GM10248 (cell line): ENCODE results near the gene AKIP1.
"Not testable (repeated sequence)": the region's sequence is repeated elsewhere in the genome, so short reads cannot be mapped to it uniquely, and the experiment has no call there.

Source experiments
- CTCF ChIA-PET: fragments of 300-600 bp; sonication (Branson Sonifier 250); formaldehyde crosslinking; extraction: SDS; loops from one replicate; lab custom pipeline; 2021; ENCODE audit warnings: antibody characterized with exemption; lab: Yijun Ruan, JAX
- POLR2A ChIA-PET: fragments of 350-650 bp; sonication (Branson Sonifier 250); formaldehyde crosslinking; extraction: SDS; loops from one replicate; lab custom pipeline; 2020; ENCODE audit warnings: antibody characterized with exemption; lab: Yijun Ruan, JAX
- DNase-seq: peaks from one replicate; pipeline ENCODE4 v3.0.0; 2012; ENCODE audit errors: extremely low spot score
- TF ChIP-seq, protein P1 (sequence below): IDR thresholded peaks from 2 replicates; pipeline ENCODE4 v1.5.1; 2012; ENCODE audit warnings: mild to moderate bottlenecking, low read depth; ENCODE audit errors: extremely low read depth, missing control alignments, control extremely low read depth

AKIP1 gene

GRCh38 chr11:8870411-8871170 lies 40.4 kb upstream of the AKIP1 start:
- CTCF ChIA-PET = no interaction called here
- DNase-seq = peak; percentile 49
- POLR2A ChIA-PET = no interaction called here
- TF ChIP-seq, protein P1, sequence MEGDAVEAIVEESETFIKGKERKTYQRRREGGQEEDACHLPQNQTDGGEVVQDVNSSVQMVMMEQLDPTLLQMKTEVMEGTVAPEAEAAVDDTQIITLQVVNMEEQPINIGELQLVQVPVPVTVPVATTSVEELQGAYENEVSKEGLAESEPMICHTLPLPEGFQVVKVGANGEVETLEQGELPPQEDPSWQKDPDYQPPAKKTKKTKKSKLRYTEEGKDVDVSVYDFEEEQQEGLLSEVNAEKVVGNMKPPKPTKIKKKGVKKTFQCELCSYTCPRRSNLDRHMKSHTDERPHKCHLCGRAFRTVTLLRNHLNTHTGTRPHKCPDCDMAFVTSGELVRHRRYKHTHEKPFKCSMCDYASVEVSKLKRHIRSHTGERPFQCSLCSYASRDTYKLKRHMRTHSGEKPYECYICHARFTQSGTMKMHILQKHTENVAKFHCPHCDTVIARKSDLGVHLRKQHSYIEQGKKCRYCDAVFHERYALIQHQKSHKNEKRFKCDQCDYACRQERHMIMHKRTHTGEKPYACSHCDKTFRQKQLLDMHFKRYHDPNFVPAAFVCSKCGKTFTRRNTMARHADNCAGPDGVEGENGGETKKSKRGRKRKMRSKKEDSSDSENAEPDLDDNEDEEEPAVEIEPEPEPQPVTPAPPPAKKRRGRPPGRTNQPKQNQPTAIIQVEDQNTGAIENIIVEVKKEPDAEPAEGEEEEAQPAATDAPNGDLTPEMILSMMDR = no peak

DNA sequence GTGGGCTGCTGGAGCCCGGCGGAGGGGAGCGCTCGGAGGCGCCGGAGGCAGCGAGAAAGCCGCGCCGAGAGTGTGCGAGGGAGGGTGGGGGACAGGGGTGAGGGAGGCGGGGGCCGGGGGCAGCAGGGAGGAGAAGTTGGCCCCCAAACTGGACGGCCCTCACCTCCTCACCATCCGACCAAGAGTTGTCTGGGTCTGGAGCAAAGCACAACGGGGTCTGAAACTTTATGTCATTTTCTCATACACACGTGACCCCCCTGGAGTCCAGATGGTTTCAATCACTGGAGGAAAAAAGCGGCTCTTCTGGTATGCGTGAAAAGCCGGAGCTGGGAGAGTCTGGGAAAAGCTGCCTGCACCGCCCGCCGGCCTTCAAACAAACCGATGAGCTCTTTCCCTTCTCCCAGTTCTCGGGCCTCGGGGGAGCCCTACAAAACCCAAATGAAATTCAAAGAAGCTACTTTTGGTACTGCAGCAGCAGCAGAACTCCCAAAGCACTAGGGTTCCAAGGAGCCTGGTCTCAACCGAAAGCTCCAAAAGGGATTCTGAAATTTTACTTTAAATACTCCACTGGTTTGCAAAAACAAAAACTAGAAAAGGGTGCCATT lies 39.7 kb upstream of the AKIP1 start:
- TF ChIP-seq, protein P1 = no peak
- ChIA-PET POLR2A (no interaction called here), CTCF (no interaction called here)
- no peak for DNase-seq

GRCh38 chr11:8871962-8872361 lies 39.0 kb upstream of the AKIP1 start:
- POLR2A ChIA-PET = no interaction called here
- no peak for DNase-seq
- TF ChIP-seq, protein P1 = no peak

GRCh38 chr11:8873741-8874405 lies 37.1 kb upstream of the AKIP1 start:
- ChIA-PET CTCF (no interaction called here), POLR2A (no interaction called here)
- TF ChIP-seq, protein P1 = no peak
- no peak for DNase-seq

More at GRCh38 chr11:8871962-8872361, 39.0 kb upstream of the AKIP1 start:
- CTCF ChIA-PET = no interaction called here

DNA sequence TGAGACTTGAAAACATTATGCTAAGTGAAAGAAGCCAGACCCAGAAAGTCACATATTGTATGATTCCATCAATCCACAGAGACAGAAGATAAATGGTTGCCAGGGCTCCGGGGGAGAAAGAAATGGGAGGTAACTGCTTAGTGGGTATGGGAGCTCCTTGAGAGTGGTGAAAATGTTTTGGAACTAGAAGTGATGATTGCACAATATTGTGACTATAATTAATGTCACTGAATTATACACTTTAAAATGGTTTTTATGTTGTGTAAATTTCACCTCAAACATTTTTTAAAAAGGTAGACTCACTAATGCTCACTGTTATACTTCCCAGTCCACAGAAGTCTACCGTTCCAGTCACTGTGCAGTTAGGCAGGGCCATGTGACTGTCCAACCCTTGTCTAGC lies 32.2 kb upstream of the AKIP1 start:
- TF ChIP-seq, protein P1 = no peak
- CTCF ChIA-PET = interaction anchor here (1.3 kb wide), 1 partner anchor 23 kb away, joined by 3 read pairs; no protein-coding TSS in a partner anchor
- POLR2A ChIA-PET = no interaction called here
- no peak for DNase-seq

GRCh38 chr11:8881585-8881984 lies 29.4 kb upstream of the AKIP1 start:
- POLR2A ChIA-PET, DNase-seq, CTCF ChIA-PET: not testable (repeated sequence)

- TF ChIP-seq, protein P1 = no peak
- ChIA-PET POLR2A (no interaction called here), CTCF (no interaction called here)
- DNase-seq = no peak
Observed at GRCh38 chr11:8886322-8886721, 24.7 kb upstream of the AKIP1 start.

- CTCF ChIA-PET, POLR2A ChIA-PET, DNase-seq: not testable (repeated sequence)
Observed at GRCh38 chr11:8891185-8891584, 19.8 kb upstream of the AKIP1 start.
